ENCODE measurements around the gene C22orf42.
"Not testable (repeated sequence)": the region's sequence is repeated elsewhere in the genome, so short reads cannot be mapped to it uniquely, and the experiment has no call there.

C22orf42 gene

GRCh38 chr22:32158712-32159533, at the start of gene C22orf42:
Gene C22orf42, minus strand, starts transcription at chr22:32159303. Its CDS starts 88 bp downstream, at chr22:32159215.
- no peak for DNase-seq (ENCODE audit: low read depth in 1 of 2, low spot score in 1 of 2)

- DNase-seq (ENCODE audit: low read depth in 1 of 2, low spot score in 1 of 2), result no peak
These were observed 49.6 kb upstream of the C22orf42 start for GRCh38 chr22:32208681-32209080.

GRCh38 chr22:32207971-32208480, 48.9 kb upstream of the C22orf42 start:
- no peak for DNase-seq (ENCODE audit: low read depth in 1 of 2, low spot score in 1 of 2)

GRCh38 chr22:32206774-32207758, 48.0 kb upstream of the C22orf42 start:
- no peak for DNase-seq (ENCODE audit: low read depth in 1 of 2, low spot score in 1 of 2)

- DNase-seq (ENCODE audit: low read depth in 1 of 2, low spot score in 1 of 2), result no peak
These were observed 47.1 kb upstream of the C22orf42 start for GRCh38 chr22:32205974-32206773.

- DNase-seq (ENCODE audit: low read depth in 1 of 2, low spot score in 1 of 2), result no peak
These were observed 46.0 kb upstream of the C22orf42 start, which contains the start of gene RFPL2 for GRCh38 chr22:32204856-32205722. Gene RFPL2, minus strand, starts transcription at chr22:32205073. Its CDS starts 2,622 bp downstream, at chr22:32202451.

- DNase-seq (ENCODE audit: low read depth in 1 of 2, low spot score in 1 of 2), result no peak
These were observed 45.1 kb upstream of the C22orf42 start for GRCh38 chr22:32204040-32204855.

GRCh38 chr22:32203181-32204039, 44.3 kb upstream of the C22orf42 start:
- DNase-seq (ENCODE audit: low read depth in 1 of 2, low spot score in 1 of 2), result no peak

GRCh38 chr22:32202539-32203180, 43.6 kb upstream of the C22orf42 start:
- no peak for DNase-seq (ENCODE audit: low read depth in 1 of 2, low spot score in 1 of 2)

- no peak for DNase-seq (ENCODE audit: low read depth in 1 of 2, low spot score in 1 of 2)
These were observed 43.0 kb upstream of the C22orf42 start for GRCh38 chr22:32202161-32202538.

- DNase-seq (ENCODE audit: low read depth in 1 of 2, low spot score in 1 of 2), result no peak
These were observed 41.6 kb upstream of the C22orf42 start for GRCh38 chr22:32200752-32201151.

GRCh38 chr22:32199961-32200360, 40.9 kb upstream of the C22orf42 start:
- DNase-seq (ENCODE audit: low read depth in 1 of 2, low spot score in 1 of 2), result no peak

- no peak for DNase-seq (ENCODE audit: low read depth in 1 of 2, low spot score in 1 of 2)
These were observed 40.2 kb upstream of the C22orf42 start for GRCh38 chr22:32199341-32199740.

- not testable (repeated sequence) for DNase-seq (ENCODE audit: low read depth in 1 of 2, low spot score in 1 of 2)
These were observed 38.6 kb upstream of the C22orf42 start for GRCh38 chr22:32197553-32198226.

- not testable (repeated sequence) for DNase-seq (ENCODE audit: low read depth in 1 of 2, low spot score in 1 of 2)
These were observed 36.8 kb upstream of the C22orf42 start for GRCh38 chr22:32195900-32196299.

GRCh38 chr22:32193346-32193745, 34.2 kb upstream of the C22orf42 start:
- not testable (repeated sequence) for DNase-seq (ENCODE audit: low read depth in 1 of 2, low spot score in 1 of 2)

GRCh38 chr22:32191021-32191420, 31.9 kb upstream of the C22orf42 start:
- DNase-seq (ENCODE audit: low read depth in 1 of 2, low spot score in 1 of 2), result not testable (repeated sequence)
